Calu3 (cell line): ENCODE data around the gene ZBTB5. TPM values are rescaled to one million over a fixed set of nuclear protein-coding genes. Genes with fewer than 3 reads are reported as not detected.
"Not testable (repeated sequence)": the region's sequence is repeated elsewhere in the genome, so short reads cannot be mapped to it uniquely, and the experiment has no call there.

ENCODE experiments used
- BruUV-seq: library from RNA; stranded (reverse); fragments of 400-500 nt; replicated peaks from 2 replicates; lab custom pipeline; 2021; lab: Mats Ljungman, UMichigan
- CTCF ChIA-PET: fragments of 300-600 bp; sonication (Branson Sonifier 250); formaldehyde crosslinking; loops from one replicate; lab custom pipeline; 2022; ENCODE audit warnings: antibody characterized with exemption; lab: Charles Lee
- DNase-seq: peaks from one replicate; pipeline ENCODE4 v3.0.0; 2022
- H3K27ac Mint-ChIP-seq: one replicate; pipeline ENCODE4 v1.8.0; 2022; ENCODE audit warnings: mixed read lengths; ENCODE audit not compliant: unreplicated experiment
- H3K27me3 Mint-ChIP-seq: one replicate; pipeline ENCODE4 v1.8.0; 2022; ENCODE audit warnings: mixed read lengths; ENCODE audit not compliant: unreplicated experiment
- H3K36me3 Mint-ChIP-seq: one replicate; pipeline ENCODE4 v1.8.0; 2022; ENCODE audit warnings: mild to moderate bottlenecking, moderate library complexity, mixed read lengths; ENCODE audit not compliant: insufficient read depth, unreplicated experiment
- H3K4me1 Mint-ChIP-seq: one replicate; pipeline ENCODE4 v1.8.0; 2022; ENCODE audit warnings: mild to moderate bottlenecking, low read depth, mixed read lengths; ENCODE audit not compliant: unreplicated experiment
- H3K4me3 Mint-ChIP-seq: one replicate; pipeline ENCODE4 v1.8.0; 2022; ENCODE audit warnings: mild to moderate bottlenecking, low read depth, moderate library complexity, mixed read lengths; ENCODE audit not compliant: unreplicated experiment
- H3K9me3 Mint-ChIP-seq: one replicate; pipeline ENCODE4 v1.8.0; 2022; ENCODE audit warnings: low read depth, mixed read lengths; ENCODE audit not compliant: unreplicated experiment
- intact Hi-C: fragments of 100-400 bp; cut with micrococcal nuclease; formaldehyde crosslinking; loops from one replicate; pipeline ENCODE4 v1.10.0; 2022; ENCODE audit not compliant: unreplicated experiment
- total RNA-seq: library from RNA; stranded (reverse); gene quantifications from 2 replicates; pipeline ENCODE4 v1.2.3, GENCODE V29; 2022
- TF ChIP-seq, protein P1 (sequence below): fragments of 200-600 bp; IDR thresholded peaks from one replicate; pipeline ENCODE4 v1.8.0; 2022; ENCODE audit warnings: antibody characterized with exemption; ENCODE audit not compliant: unreplicated experiment

Gene ZBTB5
- total RNA-seq, 1 experiment from 2014 or later: 4.7 TPM

DNA sequence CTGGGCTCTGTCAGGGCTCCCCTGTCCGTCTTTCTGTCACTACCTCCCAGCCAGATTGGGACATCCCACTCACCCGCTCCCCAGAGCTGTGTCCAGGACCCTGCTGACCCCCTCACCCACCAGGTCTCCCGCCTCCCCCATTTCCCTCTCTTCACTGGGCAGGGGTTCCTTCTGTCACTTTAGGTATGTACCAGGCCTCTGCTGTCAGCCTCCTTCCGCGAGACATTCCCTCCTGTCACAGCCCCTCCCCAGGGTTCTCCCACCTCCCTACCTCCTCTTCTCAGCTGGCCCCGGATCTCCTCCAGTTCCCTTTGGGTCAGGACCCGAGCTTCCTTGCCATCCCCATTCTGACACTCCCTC, 21.0 kb upstream of the ZBTB5 start:
- TSS peak; percentile 32 for BruUV-seq
- DNase-seq: no peak
- H3K27me3 Mint-ChIP-seq: no peaks in the 10 kb centered on the region
- peak overlapping the region; percentile 85 for H3K27ac Mint-ChIP-seq
- TF ChIP-seq, protein P1, sequence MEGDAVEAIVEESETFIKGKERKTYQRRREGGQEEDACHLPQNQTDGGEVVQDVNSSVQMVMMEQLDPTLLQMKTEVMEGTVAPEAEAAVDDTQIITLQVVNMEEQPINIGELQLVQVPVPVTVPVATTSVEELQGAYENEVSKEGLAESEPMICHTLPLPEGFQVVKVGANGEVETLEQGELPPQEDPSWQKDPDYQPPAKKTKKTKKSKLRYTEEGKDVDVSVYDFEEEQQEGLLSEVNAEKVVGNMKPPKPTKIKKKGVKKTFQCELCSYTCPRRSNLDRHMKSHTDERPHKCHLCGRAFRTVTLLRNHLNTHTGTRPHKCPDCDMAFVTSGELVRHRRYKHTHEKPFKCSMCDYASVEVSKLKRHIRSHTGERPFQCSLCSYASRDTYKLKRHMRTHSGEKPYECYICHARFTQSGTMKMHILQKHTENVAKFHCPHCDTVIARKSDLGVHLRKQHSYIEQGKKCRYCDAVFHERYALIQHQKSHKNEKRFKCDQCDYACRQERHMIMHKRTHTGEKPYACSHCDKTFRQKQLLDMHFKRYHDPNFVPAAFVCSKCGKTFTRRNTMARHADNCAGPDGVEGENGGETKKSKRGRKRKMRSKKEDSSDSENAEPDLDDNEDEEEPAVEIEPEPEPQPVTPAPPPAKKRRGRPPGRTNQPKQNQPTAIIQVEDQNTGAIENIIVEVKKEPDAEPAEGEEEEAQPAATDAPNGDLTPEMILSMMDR: no peak
- peaks cover 13% of the 10 kb centered on the region for H3K36me3 Mint-ChIP-seq
- intact Hi-C loops: no loop called here
- H3K9me3 Mint-ChIP-seq: no peaks in the 10 kb centered on the region
- peak overlapping the region; percentile 75 for H3K4me3 Mint-ChIP-seq
- H3K4me1 Mint-ChIP-seq: peaks cover 9% of the 10 kb centered on the region
- CTCF ChIA-PET: no interaction called here

DNA sequence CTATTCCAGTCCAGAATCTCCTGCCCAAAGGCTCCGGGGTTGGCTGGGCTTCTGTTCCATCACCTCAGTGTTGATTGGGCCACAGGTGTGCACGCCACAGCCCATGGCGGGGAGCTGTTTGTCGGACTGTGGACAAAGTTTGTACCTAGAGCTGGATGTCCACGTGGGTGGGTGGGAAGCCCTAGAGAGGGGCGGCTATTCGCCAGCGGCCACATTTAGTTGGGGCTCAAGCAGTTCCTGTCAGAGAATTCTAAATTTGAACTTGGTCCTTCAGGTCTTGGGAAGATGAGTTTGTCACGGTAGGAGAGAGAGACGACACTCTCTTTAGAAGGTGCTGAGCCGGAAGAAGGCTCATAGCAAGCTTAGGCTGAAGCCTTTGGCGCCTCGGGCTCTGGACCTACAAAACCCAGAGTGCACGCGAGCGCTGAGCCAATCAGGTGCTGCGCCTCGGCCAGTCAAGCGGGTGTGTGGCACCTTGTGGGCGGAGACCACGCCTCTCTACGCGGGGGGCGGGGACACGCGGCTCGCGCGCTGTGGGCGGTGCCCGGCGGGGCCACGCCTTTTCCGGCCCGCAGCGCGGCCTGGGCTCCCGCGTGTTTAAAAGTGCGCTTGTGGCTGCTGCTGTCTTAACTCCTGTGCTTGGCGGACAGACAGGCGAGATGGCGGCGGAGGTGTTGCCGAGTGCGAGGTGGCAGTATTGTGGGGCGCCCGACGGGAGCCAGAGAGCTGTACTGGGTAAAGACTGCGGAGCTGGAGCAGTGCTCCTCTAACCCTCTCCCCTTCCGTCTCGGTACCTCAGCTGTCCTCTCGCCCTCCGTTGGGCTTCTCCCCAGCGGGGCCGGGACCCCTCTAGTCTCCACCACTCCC, 20.4 kb upstream of the ZBTB5 start, which contains the start of gene POLR1E:
TSS of gene POLR1E (plus strand) at position 560 of the 867 bp plus-strand sequence. CDS start at position 660, 100 bp downstream.
- TF ChIP-seq, protein P1: no peak
- intact Hi-C loops: no loop called here
- Mint-ChIP-seq H3K27ac (peak within 1 kb of the TSS; percentile 85), H3K4me3 (peak within 1 kb of the TSS; percentile 75), H3K4me1 (peaks cover 9% of the 10 kb centered on the region), H3K27me3 (no peaks in the 10 kb centered on the region), H3K36me3 (peaks cover 13% of the 10 kb centered on the region), H3K9me3 (no peaks in the 10 kb centered on the region)
- CTCF ChIA-PET: interaction anchor here (0.8 kb wide), 1 partner anchor 20 kb away, joined by 3 read pairs; the partner anchor contains the start of gene ZBTB5
- peak; percentile 79 for DNase-seq
- BruUV-seq: TSS peak; percentile 72

DNA sequence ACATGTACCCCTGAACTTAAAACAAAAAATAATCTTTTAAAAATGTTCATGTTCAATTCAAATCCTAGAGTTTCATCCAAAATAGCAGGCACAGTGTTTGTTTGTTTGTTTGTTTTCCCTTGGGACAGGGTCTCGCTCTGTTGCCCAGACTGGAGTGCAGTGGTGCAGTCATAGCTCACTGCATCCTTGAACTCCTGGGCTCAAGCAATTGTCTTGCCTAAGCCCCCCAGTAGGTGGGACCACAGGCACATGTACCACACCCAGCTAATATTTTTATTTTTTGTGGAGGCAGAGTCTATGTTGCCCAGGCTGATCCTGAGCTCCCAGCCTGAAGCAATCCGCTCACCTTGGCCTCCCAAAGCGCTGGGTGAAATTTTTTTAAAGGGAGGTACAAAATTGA, 15.5 kb upstream of the ZBTB5 start:
- H3K9me3 Mint-ChIP-seq: no peaks in the 10 kb centered on the region

DNA sequence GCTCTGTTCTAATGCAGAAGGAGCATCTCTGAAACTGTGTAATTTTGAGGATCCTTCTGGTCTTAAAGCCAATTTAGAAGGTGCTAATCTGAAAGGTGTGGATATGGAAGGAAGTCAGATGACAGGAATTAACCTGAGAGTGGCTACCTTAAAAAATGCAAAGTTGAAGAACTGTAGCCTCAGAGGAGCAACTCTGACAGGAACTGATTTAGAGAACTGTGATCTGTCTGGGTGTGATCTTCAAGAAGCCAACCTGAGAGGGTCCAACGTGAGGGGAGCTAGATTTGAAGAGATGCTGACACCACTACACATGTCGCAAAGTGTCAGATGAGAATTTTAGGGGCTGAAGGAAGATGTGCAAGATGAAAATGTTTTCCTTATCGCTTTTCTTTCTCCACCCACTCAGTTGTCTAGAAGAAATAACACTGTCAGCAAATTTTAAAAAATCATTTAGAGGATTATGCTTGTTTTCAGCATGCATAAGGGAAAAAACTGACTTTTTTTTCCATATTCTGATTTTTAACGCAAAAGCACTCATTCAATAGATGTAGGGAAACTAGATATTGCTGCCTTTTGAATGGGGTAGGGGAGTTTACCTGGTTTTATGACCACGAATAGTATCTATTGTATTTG, 12.9 kb upstream of the ZBTB5 start:
- H3K4me3 Mint-ChIP-seq, H3K27me3 Mint-ChIP-seq, H3K4me1 Mint-ChIP-seq, CTCF ChIA-PET, H3K27ac Mint-ChIP-seq, H3K9me3 Mint-ChIP-seq, intact Hi-C loops, DNase-seq, H3K36me3 Mint-ChIP-seq, BruUV-seq: not testable (repeated sequence)

More for the DNA sequence above, 15.5 kb upstream of the ZBTB5 start:
- CTCF ChIA-PET: no interaction called here
- Mint-ChIP-seq H3K4me3 (no peak overlapping the region), H3K4me1 (peaks cover 9% of the 10 kb centered on the region), H3K27ac (no peak overlapping the region), H3K36me3 (peaks cover 5% of the 10 kb centered on the region), H3K27me3 (no peaks in the 10 kb centered on the region)
- TF ChIP-seq, protein P1: no peak
- intact Hi-C loops: no loop called here
- BruUV-seq: no TSS peak
- DNase-seq: no peak

DNA sequence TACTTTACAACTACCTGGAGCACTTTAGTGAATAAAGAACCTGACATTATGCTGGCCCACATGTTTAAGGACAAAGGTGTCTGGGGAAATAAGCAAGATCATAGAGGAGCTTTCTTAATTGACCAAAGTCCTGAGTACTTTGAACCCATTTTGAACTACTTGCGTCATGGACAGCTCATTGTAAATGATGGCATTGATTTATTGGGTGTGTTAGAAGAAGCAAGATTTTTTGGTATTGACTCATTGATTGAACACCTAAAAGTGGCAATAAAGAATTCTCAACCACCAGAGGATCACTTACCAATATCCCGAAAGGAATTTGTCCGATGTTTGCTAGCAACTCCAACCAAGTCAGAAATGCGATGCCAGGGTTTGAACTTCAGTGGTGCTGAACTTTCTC, 12.2 kb upstream of the ZBTB5 start:
- H3K4me1 Mint-ChIP-seq, H3K9me3 Mint-ChIP-seq, H3K36me3 Mint-ChIP-seq, H3K27me3 Mint-ChIP-seq, CTCF ChIA-PET, BruUV-seq, DNase-seq, H3K4me3 Mint-ChIP-seq, H3K27ac Mint-ChIP-seq, intact Hi-C loops: not testable (repeated sequence)
